DOHH2 (cell line): ENCODE data around the gene LBHD1.

Source experiments
- H3F3A ChIP-seq: fragments of 200-600 bp; sonication (generic), shearing (Covaris generic); 2 replicates; pipeline ENCODE4 v1.6.0; 2016; ENCODE audit warnings: antibody characterized with exemption, mild to moderate bottlenecking; ENCODE audit not compliant: control insufficient read depth, insufficient read depth
- H3K27ac ChIP-seq: fragments of 200-600 bp; sonication (generic); 2 replicates; pipeline ENCODE4 v1.5.1; 2014; ENCODE audit warnings: low read depth, mild to moderate bottlenecking, low read length, moderate library complexity
- H3K27me3 ChIP-seq: fragments of 200-600 bp; sonication (generic); 2 replicates; pipeline ENCODE4 v1.6.1; 2014; ENCODE audit warnings: mild to moderate bottlenecking, low read length, mixed read lengths; ENCODE audit not compliant: control insufficient read depth
- H3K36me3 ChIP-seq: fragments of 200-600 bp; sonication (generic); 2 replicates; pipeline ENCODE4 v1.6.1; 2014; ENCODE audit warnings: mild to moderate bottlenecking, low read length, moderate library complexity, mixed read lengths; ENCODE audit not compliant: control insufficient read depth
- H3K4me1 ChIP-seq: fragments of 200-600 bp; sonication (generic); 2 replicates; pipeline ENCODE4 v1.6.1; 2014; ENCODE audit warnings: mild to moderate bottlenecking, low read length, mixed read lengths; ENCODE audit not compliant: control insufficient read depth
- H3K4me2 ChIP-seq: fragments of 200-600 bp; sonication (generic); 2 replicates; pipeline ENCODE4 v1.6.0; 2014; ENCODE audit warnings: mild to moderate bottlenecking, low read length, moderate library complexity
- H3K4me3 ChIP-seq: fragments of 200-600 bp; sonication (generic); 2 replicates; pipeline ENCODE4 v1.5.1; 2014; ENCODE audit warnings: mild to moderate bottlenecking, low read length, mixed read lengths
- H3K79me2 ChIP-seq: fragments of 200-600 bp; sonication (generic); 2 replicates; pipeline ENCODE4 v1.6.1; 2014; ENCODE audit warnings: mild to moderate bottlenecking, low read length, mixed read lengths; ENCODE audit not compliant: control insufficient read depth
- H3K9me2 ChIP-seq: fragments of 200-600 bp; sonication (generic); replicated peaks from 2 replicates; pipeline ENCODE4 v1.6.1; 2014; ENCODE audit warnings: mild to moderate bottlenecking, low read length, mixed read lengths; ENCODE audit not compliant: control insufficient read depth
- H3K9me3 ChIP-seq: fragments of 200-600 bp; sonication (generic); 2 replicates; pipeline ENCODE4 v1.6.1; 2014; ENCODE audit warnings: antibody characterized with exemption, low read length, mixed read lengths; ENCODE audit not compliant: control insufficient read depth, insufficient read depth
- H4K20me1 ChIP-seq: fragments of 200-600 bp; sonication (generic); 2 replicates; pipeline ENCODE4 v1.6.0; 2014; ENCODE audit warnings: low read depth, mild to moderate bottlenecking, antibody characterized with exemption, low read length, moderate library complexity; ENCODE audit not compliant: control insufficient read depth, insufficient read depth
- CTCF ChIP-seq: fragments of 200-600 bp; sonication (generic); IDR thresholded peaks from one replicate; pipeline ENCODE4 v1.5.1; 2014; ENCODE audit warnings: antibody characterized with exemption, mild to moderate bottlenecking, low read depth, low read length; ENCODE audit not compliant: poor library complexity, severe bottlenecking
- EZH2phosphoT487 ChIP-seq: fragments of 200-600 bp; sonication (generic); IDR thresholded peaks from 2 replicates; pipeline ENCODE4 v1.6.1; 2017; ENCODE audit warnings: borderline replicate concordance, mild to moderate bottlenecking, antibody characterized with exemption, low read length, moderate library complexity, mixed read lengths

Gene LBHD1

GRCh38 chr11:62671608-62672389, at the start of gene LBHD1, which contains the start of gene UQCC3:
Gene LBHD1, minus strand, starts transcription at chr11:62672267. Its CDS starts 2,236 bp downstream, at chr11:62670031.
Gene UQCC3, plus strand, starts transcription at chr11:62671673. Its CDS starts 73 bp downstream, at chr11:62671746.
- Histone ChIP-seq H3K9me2 (no peaks in the 10 kb centered on the region), H3K27ac (peak within 1 kb of the TSS; percentile 92), H3K4me1 (peaks cover 64% of the 10 kb centered on the region), H3K27me3 (no peaks in the 10 kb centered on the region), H3K79me2 (peaks cover 85% of the 10 kb centered on the region), H3K4me2 (peak within 1 kb of the TSS; percentile 99), H3K9me3 (no peaks in the 10 kb centered on the region), H3F3A (peaks cover 45% of the 10 kb centered on the region), H3K4me3 (peak within 1 kb of the TSS; percentile 95), H3K36me3 (peaks cover 76% of the 10 kb centered on the region), H4K20me1 (no peaks in the 10 kb centered on the region)
- no peak for TF ChIP-seq CTCF
- no peak for TF ChIP-seq EZH2phosphoT487

DNA sequence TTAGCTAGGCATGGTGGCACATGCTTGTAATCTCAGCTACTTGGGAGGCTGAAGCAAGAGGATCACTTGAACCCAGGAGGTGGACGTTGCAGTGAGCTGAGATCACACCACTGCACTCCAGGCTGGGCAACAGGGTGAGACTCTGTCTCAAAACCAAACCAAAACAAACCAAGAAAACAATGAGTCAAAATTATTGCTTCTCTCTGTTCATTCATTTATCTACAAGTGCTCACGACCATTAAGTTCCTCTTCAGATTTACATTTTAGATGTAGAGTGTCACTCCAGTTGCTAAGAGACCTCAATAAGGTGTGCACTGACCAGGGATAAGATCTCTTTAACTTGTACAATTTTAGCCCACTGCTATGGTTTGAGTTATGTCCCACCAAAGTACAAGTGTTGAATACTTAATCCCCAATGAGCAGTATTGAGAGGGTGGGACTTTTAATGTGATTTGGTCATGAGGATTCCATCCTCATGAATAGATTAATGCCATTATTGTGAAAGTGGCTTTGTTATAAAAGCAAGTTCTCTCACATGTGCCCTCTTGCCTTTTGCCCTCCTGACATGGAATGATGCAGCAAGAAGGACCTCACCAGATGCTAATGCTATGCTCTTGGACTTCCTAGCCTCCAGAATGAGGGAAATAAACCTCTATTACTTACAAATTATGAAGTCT, 47.4 kb upstream of the LBHD1 start:
- Histone ChIP-seq H3K9me2 (no peaks in the 10 kb centered on the region), H3K4me2 (no peak overlapping the region), H3K27me3 (no peaks in the 10 kb centered on the region), H3F3A (peaks cover 20% of the 10 kb centered on the region), H3K27ac (no peak overlapping the region), H3K79me2 (peaks cover 80% of the 10 kb centered on the region), H4K20me1 (peaks cover 6% of the 10 kb centered on the region; the same call in 1 of the 2 replicates), H3K4me1 (peaks cover 5% of the 10 kb centered on the region), H3K4me3 (no peak overlapping the region), H3K9me3 (no peaks in the 10 kb centered on the region), H3K36me3 (peaks cover 98% of the 10 kb centered on the region)
- TF ChIP-seq EZH2phosphoT487 (no peak), CTCF (no peak)

- no peaks in the 10 kb centered on the region for H3K27me3 ChIP-seq
- no peak overlapping the region for H3K4me3 ChIP-seq
- TF ChIP-seq CTCF = no peak
- TF ChIP-seq EZH2phosphoT487 = no peak
- H3K4me1 ChIP-seq = no peaks in the 10 kb centered on the region
- H3K4me2 ChIP-seq = no peak overlapping the region
- peaks cover 96% of the 10 kb centered on the region for H3K36me3 ChIP-seq
- H3F3A ChIP-seq = peaks cover 44% of the 10 kb centered on the region
- H3K9me2 ChIP-seq = no peaks in the 10 kb centered on the region
- H3K79me2 ChIP-seq = peaks cover 54% of the 10 kb centered on the region
- H3K27ac ChIP-seq = no peak overlapping the region
- H4K20me1 ChIP-seq = no peaks in the 10 kb centered on the region
- no peaks in the 10 kb centered on the region for H3K9me3 ChIP-seq
These were observed 44.7 kb upstream of the LBHD1 start for GRCh38 chr11:62716816-62717215.
